CD4-positive, alpha-beta T cell treated with Interferon gamma for 1 hour (primary cell): ENCODE measurements around the gene RAB3B.

Source experiments
- DNase-seq: peaks from one replicate; pipeline ENCODE4 v3.0.0-alpha.2; 2020

RAB3B gene

GRCh38 chr1:51955797-51956527, 34.5 kb downstream of the RAB3B start:
- no peak for DNase-seq

GRCh38 chr1:51954783-51955182, 35.7 kb downstream of the RAB3B start:
- DNase-seq: no peak

- DNase-seq: no peak
Observed at GRCh38 chr1:51953079-51953478, 37.4 kb downstream of the RAB3B start.

- DNase-seq: no peak
Observed at GRCh38 chr1:51952638-51953037, 37.9 kb downstream of the RAB3B start.

GRCh38 chr1:51950701-51951100, 39.8 kb downstream of the RAB3B start:
- DNase-seq: no peak

GRCh38 chr1:51949014-51949702, 41.3 kb downstream of the RAB3B start:
- no peak for DNase-seq

- DNase-seq: no peak
Observed at GRCh38 chr1:51948491-51948915, 42.0 kb downstream of the RAB3B start.

GRCh38 chr1:51946300-51946699, 44.2 kb downstream of the RAB3B start:
- no peak for DNase-seq

- DNase-seq: no peak
Observed at GRCh38 chr1:51945591-51945990, 44.9 kb downstream of the RAB3B start.

- no peak for DNase-seq
Observed at GRCh38 chr1:51942281-51942680, 48.2 kb downstream of the RAB3B start.

- DNase-seq: no peak
Observed at GRCh38 chr1:51941528-51941927, 49.0 kb downstream of the RAB3B start.

GRCh38 chr1:51937112-51937511, 53.4 kb downstream of the RAB3B start:
- no peak for DNase-seq

GRCh38 chr1:51936531-51936930, 54.0 kb downstream of the RAB3B start:
- DNase-seq: no peak

- DNase-seq: no peak
Observed at GRCh38 chr1:51933344-51933743, 57.2 kb downstream of the RAB3B start.

GRCh38 chr1:51930329-51930728, 60.2 kb downstream of the RAB3B start:
- DNase-seq: no peak

- DNase-seq: no peak
Observed at GRCh38 chr1:51928896-51929295, 61.6 kb downstream of the RAB3B start.

- DNase-seq: no peak
Observed at GRCh38 chr1:51927029-51927428, 63.5 kb downstream of the RAB3B start.

- no peak for DNase-seq
Observed at GRCh38 chr1:51926171-51926812, 64.2 kb downstream of the RAB3B start.

GRCh38 chr1:51924455-51924854, 66.0 kb downstream of the RAB3B start:
- DNase-seq: no peak

GRCh38 chr1:51922040-51922439, 68.5 kb downstream of the RAB3B start:
- no peak for DNase-seq

- DNase-seq: no peak
Observed at GRCh38 chr1:51920130-51920529, 70.4 kb downstream of the RAB3B start.

GRCh38 chr1:51919684-51920083, 70.8 kb downstream of the RAB3B start:
- DNase-seq: no peak

- no peak for DNase-seq
Observed at GRCh38 chr1:51916587-51917405, 73.7 kb downstream of the RAB3B start.
